ENCODE data around the gene ANKFY1.

ANKFY1 gene

GRCh38 chr17:4180791-4181190 is 83.0 kb downstream of the ANKFY1 start:
- H3K9ac ChIP-seq (ENCODE audit: low read length): no peak overlapping the region
- TF ChIP-seq EZH2phosphoT487 (IDR thresholded peaks at IDR 0.05; ENCODE audit: low read depth) (no peak), CTCF (IDR thresholded peaks at IDR 0.05; ENCODE audit: low read depth, low read length) (no peak)
- peaks cover 7% of the 10 kb centered on the region for H3K36me3 ChIP-seq (replicated peaks; ENCODE audit: low read depth, low read length)
- H3K27me3 ChIP-seq (ENCODE audit: low read depth, low read length): no peaks in the 10 kb centered on the region
- H4K20me1 ChIP-seq (ENCODE audit: insufficient read depth, low read length): no peaks in the 10 kb centered on the region
- no peak overlapping the region for H3K27ac ChIP-seq (ENCODE audit: low read length)
- H3K79me2 ChIP-seq (ENCODE audit: low read length): no peaks in the 10 kb centered on the region
- H3K4me2 ChIP-seq (ENCODE audit: low read length): no peak overlapping the region
- H3K4me1 ChIP-seq (ENCODE audit: low read length): no peaks in the 10 kb centered on the region
- H3K4me3 ChIP-seq (ENCODE audit: low read length): no peak overlapping the region
- no peaks in the 10 kb centered on the region for H3K9me3 ChIP-seq (ENCODE audit: insufficient read depth, low read length)
- no peak overlapping the region for H2AFZ ChIP-seq (ENCODE audit: low read depth, low read length)

GRCh38 chr17:4179071-4179470 is 84.7 kb downstream of the ANKFY1 start:
- H3K4me3 ChIP-seq (ENCODE audit: low read length): no peak overlapping the region
- H3K27ac ChIP-seq (ENCODE audit: low read length): no peak overlapping the region
- H3K9me3 ChIP-seq (ENCODE audit: insufficient read depth, low read length): no peaks in the 10 kb centered on the region
- TF ChIP-seq CTCF (IDR thresholded peaks at IDR 0.05; ENCODE audit: low read depth, low read length) (no peak), EZH2phosphoT487 (IDR thresholded peaks at IDR 0.05; ENCODE audit: low read depth) (no peak)
- H3K36me3 ChIP-seq (replicated peaks; ENCODE audit: low read depth, low read length): peaks cover 7% of the 10 kb centered on the region
- H3K4me1 ChIP-seq (ENCODE audit: low read length): no peaks in the 10 kb centered on the region
- H3K79me2 ChIP-seq (ENCODE audit: low read length): no peaks in the 10 kb centered on the region
- no peak overlapping the region for H3K4me2 ChIP-seq (ENCODE audit: low read length)
- no peak overlapping the region for H2AFZ ChIP-seq (ENCODE audit: low read depth, low read length)
- no peak overlapping the region for H3K9ac ChIP-seq (ENCODE audit: low read length)
- H3K27me3 ChIP-seq (ENCODE audit: low read depth, low read length): no peaks in the 10 kb centered on the region
- no peaks in the 10 kb centered on the region for H4K20me1 ChIP-seq (ENCODE audit: insufficient read depth, low read length)

GRCh38 chr17:4178651-4179050 is 85.1 kb downstream of the ANKFY1 start:
- peaks cover 3% of the 10 kb centered on the region for H3K36me3 ChIP-seq (replicated peaks; ENCODE audit: low read depth, low read length)
- no peak overlapping the region for H3K9ac ChIP-seq (ENCODE audit: low read length)
- no peak overlapping the region for H3K4me2 ChIP-seq (ENCODE audit: low read length)
- no peak overlapping the region for H3K27ac ChIP-seq (ENCODE audit: low read length)
- TF ChIP-seq EZH2phosphoT487 (IDR thresholded peaks at IDR 0.05; ENCODE audit: low read depth) (no peak), CTCF (IDR thresholded peaks at IDR 0.05; ENCODE audit: low read depth, low read length) (no peak)
- no peaks in the 10 kb centered on the region for H3K9me3 ChIP-seq (ENCODE audit: insufficient read depth, low read length)
- no peak overlapping the region for H2AFZ ChIP-seq (ENCODE audit: low read depth, low read length)
- no peaks in the 10 kb centered on the region for H3K27me3 ChIP-seq (ENCODE audit: low read depth, low read length)
- no peak overlapping the region for H3K4me3 ChIP-seq (ENCODE audit: low read length)
- no peaks in the 10 kb centered on the region for H4K20me1 ChIP-seq (ENCODE audit: insufficient read depth, low read length)
- H3K4me1 ChIP-seq (ENCODE audit: low read length): no peaks in the 10 kb centered on the region
- no peaks in the 10 kb centered on the region for H3K79me2 ChIP-seq (ENCODE audit: low read length)

- Histone ChIP-seq H3K27me3 (ENCODE audit: low read depth, low read length) (no peaks in the 10 kb centered on the region), H3K4me2 (ENCODE audit: low read length) (no peak overlapping the region), H3K4me3 (ENCODE audit: low read length) (no peak overlapping the region), H3K9ac (ENCODE audit: low read length) (no peak overlapping the region), H3K9me3 (ENCODE audit: insufficient read depth, low read length) (no peaks in the 10 kb centered on the region), H3K4me1 (ENCODE audit: low read length) (no peaks in the 10 kb centered on the region), H4K20me1 (ENCODE audit: insufficient read depth, low read length) (no peaks in the 10 kb centered on the region), H2AFZ (ENCODE audit: low read depth, low read length) (no peak overlapping the region), H3K27ac (ENCODE audit: low read length) (no peak overlapping the region), H3K36me3 (replicated peaks; ENCODE audit: low read depth, low read length) (peaks cover 2% of the 10 kb centered on the region), H3K79me2 (ENCODE audit: low read length) (no peaks in the 10 kb centered on the region)
- TF ChIP-seq EZH2phosphoT487 (IDR thresholded peaks at IDR 0.05; ENCODE audit: low read depth) (no peak), CTCF (IDR thresholded peaks at IDR 0.05; ENCODE audit: low read depth, low read length) (no peak)
These were observed 86.0 kb downstream of the ANKFY1 start for GRCh38 chr17:4177806-4178205.
